Fibroblast of the aortic adventitia (primary cell): Measurements from ENCODE around the gene SYTL2. TPM values are rescaled to one million over a fixed set of nuclear protein-coding genes. Genes with fewer than 3 reads are reported as not detected.

ENCODE experiments used
- DNase-seq: peaks from one replicate; pipeline ENCODE4 v3.0.0-alpha.2; 2010; ENCODE audit warnings: low read depth
- H3K4me3 ChIP-seq: 2 replicates; pipeline ENCODE4 v1.5.1; 2011; ENCODE audit warnings: low read depth, mild to moderate bottlenecking, control low read depth, low read length, moderate library complexity
- CTCF ChIP-seq: IDR thresholded peaks from 2 replicates; pipeline ENCODE4 v1.5.1; 2011; ENCODE audit warnings: mild to moderate bottlenecking, low read length, control low read depth, inconsistent platforms; ENCODE audit not compliant: insufficient read depth
- total RNA-seq: library from RNA; depleted of rRNA; stranded (reverse); fragments of >200 nt; gene quantifications from 2 replicates; pipeline ENCODE4 v1.2.3, GENCODE V29; 2012; ENCODE audit warnings: low replicate concordance

SYTL2 gene
- total RNA-seq, 1 donor = 5.2 TPM

- no peak for DNase-seq
- no peak for TF ChIP-seq CTCF
- H3K4me3 ChIP-seq = no peak overlapping the region
Measured at GRCh38 chr11:85799142-85799541, 11.8 kb downstream of the SYTL2 start.

- no peak overlapping the region for H3K4me3 ChIP-seq
- DNase-seq = no peak
- TF ChIP-seq CTCF = no peak
Measured at GRCh38 chr11:85798361-85798760, 12.6 kb downstream of the SYTL2 start.

- DNase-seq = no peak
- TF ChIP-seq CTCF = no peak
- no peak overlapping the region for H3K4me3 ChIP-seq
Measured at GRCh38 chr11:85795712-85796487, 15.0 kb downstream of the SYTL2 start.

GRCh38 chr11:85791409-85791990 is 19.4 kb downstream of the SYTL2 start:
- no peak for DNase-seq
- TF ChIP-seq CTCF = no peak
- no peak overlapping the region for H3K4me3 ChIP-seq

GRCh38 chr11:85787809-85788760 is 22.9 kb downstream of the SYTL2 start:
- no peak overlapping the region for H3K4me3 ChIP-seq
- no peak for TF ChIP-seq CTCF
- no peak for DNase-seq

GRCh38 chr11:85787168-85787567 is 23.8 kb downstream of the SYTL2 start:
- no peak overlapping the region for H3K4me3 ChIP-seq
- DNase-seq = no peak
- TF ChIP-seq CTCF = no peak
